ENCODE measurements around the gene QSOX1. TPM values are rescaled to one million over a fixed set of nuclear protein-coding genes. Genes with fewer than 3 reads are reported as not detected.

Gene QSOX1
- total and polyA plus RNA-seq, 2 experiments from 2014 or later: 225 to 257 TPM

DNA sequence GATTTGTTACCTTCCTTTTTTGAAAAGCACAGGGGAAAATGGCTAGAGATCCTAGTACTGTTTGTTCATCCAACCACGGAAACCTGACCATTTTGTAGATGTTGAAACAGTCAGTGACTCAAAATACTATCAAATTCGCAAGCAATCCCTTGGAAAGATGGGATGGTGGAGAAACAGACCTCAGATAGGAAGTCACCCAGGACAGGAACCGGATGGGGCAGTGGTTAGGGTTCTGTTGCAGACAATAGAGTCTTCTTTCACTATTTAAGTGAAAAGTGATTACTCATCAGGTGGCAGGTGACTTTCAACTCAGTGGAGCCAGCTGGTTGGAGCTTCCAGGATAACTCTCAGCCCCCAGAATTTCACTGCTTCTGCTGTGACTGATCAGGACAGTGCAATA lies 92.4 kb downstream of the QSOX1 start:
- H3K4me1 ChIP-seq (ENCODE audit: insufficient read depth): no peaks in the 10 kb centered on the region
- H2AFZ ChIP-seq: no peak overlapping the region
- H3K79me2 ChIP-seq: no peaks in the 10 kb centered on the region
- H3K4me2 ChIP-seq: no peak overlapping the region
- H4K20me1 ChIP-seq (ENCODE audit: insufficient read depth, poor library complexity, severe bottlenecking): no peaks in the 10 kb centered on the region
- TF ChIP-seq, protein P1, sequence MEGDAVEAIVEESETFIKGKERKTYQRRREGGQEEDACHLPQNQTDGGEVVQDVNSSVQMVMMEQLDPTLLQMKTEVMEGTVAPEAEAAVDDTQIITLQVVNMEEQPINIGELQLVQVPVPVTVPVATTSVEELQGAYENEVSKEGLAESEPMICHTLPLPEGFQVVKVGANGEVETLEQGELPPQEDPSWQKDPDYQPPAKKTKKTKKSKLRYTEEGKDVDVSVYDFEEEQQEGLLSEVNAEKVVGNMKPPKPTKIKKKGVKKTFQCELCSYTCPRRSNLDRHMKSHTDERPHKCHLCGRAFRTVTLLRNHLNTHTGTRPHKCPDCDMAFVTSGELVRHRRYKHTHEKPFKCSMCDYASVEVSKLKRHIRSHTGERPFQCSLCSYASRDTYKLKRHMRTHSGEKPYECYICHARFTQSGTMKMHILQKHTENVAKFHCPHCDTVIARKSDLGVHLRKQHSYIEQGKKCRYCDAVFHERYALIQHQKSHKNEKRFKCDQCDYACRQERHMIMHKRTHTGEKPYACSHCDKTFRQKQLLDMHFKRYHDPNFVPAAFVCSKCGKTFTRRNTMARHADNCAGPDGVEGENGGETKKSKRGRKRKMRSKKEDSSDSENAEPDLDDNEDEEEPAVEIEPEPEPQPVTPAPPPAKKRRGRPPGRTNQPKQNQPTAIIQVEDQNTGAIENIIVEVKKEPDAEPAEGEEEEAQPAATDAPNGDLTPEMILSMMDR (IDR thresholded peaks at IDR 0.05; ENCODE audit: poor library complexity): no peak
- TF ChIP-seq EZH2 (IDR thresholded peaks at IDR 0.05; ENCODE audit: borderline replicate concordance) (no peak), EZH2phosphoT487 (IDR thresholded peaks at IDR 0.05; ENCODE audit: low read depth, severe bottlenecking, unreplicated experiment) (no peak)
- no peak overlapping the region for H3K27ac ChIP-seq
- WGBS (ENCODE audit: low lambda C conversion rate, missing lambda C conversion rate): 88% methylated on average over 3 of the region's 3 CpGs
- no peaks in the 10 kb centered on the region for H3K9me2 ChIP-seq (replicated peaks; ENCODE audit: insufficient read depth)
- peaks cover 15% of the 10 kb centered on the region for H3K27me3 ChIP-seq
- DNase-seq (ENCODE audit: low spot score): no peak
- no peaks in the 10 kb centered on the region for H3K36me3 ChIP-seq (replicated peaks; ENCODE audit: insufficient read depth, low read depth)
- H3K4me3 ChIP-seq: no peak overlapping the region
- no peaks in the 10 kb centered on the region for H3K9me3 ChIP-seq (ENCODE audit: low read depth)

DNA sequence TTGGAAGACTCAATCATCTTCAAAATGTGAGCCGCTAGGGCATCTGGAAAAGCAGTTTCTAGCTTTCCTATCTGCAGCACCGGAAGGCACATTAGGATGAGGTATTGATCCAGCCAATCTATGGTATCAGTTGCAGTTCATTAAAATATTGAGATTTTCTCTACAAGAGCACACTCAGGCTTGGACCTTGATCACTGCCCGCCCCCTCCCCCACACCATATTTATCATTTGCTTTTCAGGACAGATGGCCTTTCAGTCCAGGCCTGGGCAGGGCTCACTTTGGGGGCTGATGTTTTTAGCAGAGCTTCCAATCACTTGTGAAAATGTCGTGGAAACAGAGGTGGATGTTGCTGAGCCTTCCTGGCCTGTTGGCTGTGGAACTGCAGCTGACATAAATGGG lies 92.9 kb downstream of the QSOX1 start:
- no peak for DNase-seq (ENCODE audit: low spot score)
- Histone ChIP-seq H3K9me3 (ENCODE audit: low read depth) (no peaks in the 10 kb centered on the region), H3K27me3 (peaks cover 10% of the 10 kb centered on the region), H3K79me2 (no peaks in the 10 kb centered on the region), H3K36me3 (replicated peaks; ENCODE audit: insufficient read depth, low read depth) (no peaks in the 10 kb centered on the region), H4K20me1 (ENCODE audit: insufficient read depth, poor library complexity, severe bottlenecking) (no peaks in the 10 kb centered on the region), H3K4me2 (no peak overlapping the region), H3K9me2 (replicated peaks; ENCODE audit: insufficient read depth) (no peaks in the 10 kb centered on the region), H3K27ac (no peak overlapping the region), H3K4me3 (no peak overlapping the region), H3K4me1 (ENCODE audit: insufficient read depth) (no peaks in the 10 kb centered on the region), H2AFZ (no peak overlapping the region)
- WGBS (ENCODE audit: low lambda C conversion rate, missing lambda C conversion rate): 84% methylated on average over 4 of the region's 4 CpGs
- TF ChIP-seq EZH2 (IDR thresholded peaks at IDR 0.05; ENCODE audit: borderline replicate concordance): no peak

DNA sequence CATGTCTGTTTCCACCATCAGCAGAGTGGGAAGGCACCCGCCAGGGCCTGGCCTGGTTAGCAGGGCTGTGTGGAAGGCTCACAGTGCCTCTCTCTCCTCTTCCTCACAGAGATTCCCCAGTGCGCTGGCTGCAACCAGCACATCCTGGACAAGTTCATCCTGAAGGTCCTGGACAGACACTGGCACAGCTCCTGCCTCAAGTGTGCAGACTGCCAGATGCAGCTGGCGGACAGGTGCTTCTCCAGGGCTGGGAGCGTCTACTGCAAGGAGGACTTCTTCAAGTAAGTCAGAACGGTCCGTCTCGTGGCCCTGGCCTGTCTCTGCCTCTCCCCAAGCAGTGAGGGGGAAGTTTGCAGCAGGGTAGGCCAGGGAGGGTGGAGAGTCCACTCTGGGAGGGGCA lies 93.5 kb downstream of the QSOX1 start:
- H3K36me3 ChIP-seq (replicated peaks; ENCODE audit: insufficient read depth, low read depth): no peaks in the 10 kb centered on the region
- no peaks in the 10 kb centered on the region for H4K20me1 ChIP-seq (ENCODE audit: insufficient read depth, poor library complexity, severe bottlenecking)
- no peak overlapping the region for H3K4me2 ChIP-seq
- H3K27me3 ChIP-seq: peaks cover 4% of the 10 kb centered on the region
- TF ChIP-seq, protein P1 (IDR thresholded peaks at IDR 0.05; ENCODE audit: poor library complexity): no peak
- TF ChIP-seq EZH2phosphoT487 (IDR thresholded peaks at IDR 0.05; ENCODE audit: low read depth, severe bottlenecking, unreplicated experiment) (no peak), EZH2 (IDR thresholded peaks at IDR 0.05; ENCODE audit: borderline replicate concordance) (no peak)
- no peaks in the 10 kb centered on the region for H3K79me2 ChIP-seq
- H3K9me2 ChIP-seq (replicated peaks; ENCODE audit: insufficient read depth): no peaks in the 10 kb centered on the region
- no peak overlapping the region for H3K27ac ChIP-seq
- 95% methylated on average over 7 of the region's 7 CpGs for WGBS (ENCODE audit: low lambda C conversion rate, missing lambda C conversion rate)
- H3K4me1 ChIP-seq (ENCODE audit: insufficient read depth): no peaks in the 10 kb centered on the region
- no peak for DNase-seq (ENCODE audit: low spot score)
- no peak overlapping the region for H2AFZ ChIP-seq
- H3K4me3 ChIP-seq: no peak overlapping the region
- H3K9me3 ChIP-seq (ENCODE audit: low read depth): no peaks in the 10 kb centered on the region

DNA sequence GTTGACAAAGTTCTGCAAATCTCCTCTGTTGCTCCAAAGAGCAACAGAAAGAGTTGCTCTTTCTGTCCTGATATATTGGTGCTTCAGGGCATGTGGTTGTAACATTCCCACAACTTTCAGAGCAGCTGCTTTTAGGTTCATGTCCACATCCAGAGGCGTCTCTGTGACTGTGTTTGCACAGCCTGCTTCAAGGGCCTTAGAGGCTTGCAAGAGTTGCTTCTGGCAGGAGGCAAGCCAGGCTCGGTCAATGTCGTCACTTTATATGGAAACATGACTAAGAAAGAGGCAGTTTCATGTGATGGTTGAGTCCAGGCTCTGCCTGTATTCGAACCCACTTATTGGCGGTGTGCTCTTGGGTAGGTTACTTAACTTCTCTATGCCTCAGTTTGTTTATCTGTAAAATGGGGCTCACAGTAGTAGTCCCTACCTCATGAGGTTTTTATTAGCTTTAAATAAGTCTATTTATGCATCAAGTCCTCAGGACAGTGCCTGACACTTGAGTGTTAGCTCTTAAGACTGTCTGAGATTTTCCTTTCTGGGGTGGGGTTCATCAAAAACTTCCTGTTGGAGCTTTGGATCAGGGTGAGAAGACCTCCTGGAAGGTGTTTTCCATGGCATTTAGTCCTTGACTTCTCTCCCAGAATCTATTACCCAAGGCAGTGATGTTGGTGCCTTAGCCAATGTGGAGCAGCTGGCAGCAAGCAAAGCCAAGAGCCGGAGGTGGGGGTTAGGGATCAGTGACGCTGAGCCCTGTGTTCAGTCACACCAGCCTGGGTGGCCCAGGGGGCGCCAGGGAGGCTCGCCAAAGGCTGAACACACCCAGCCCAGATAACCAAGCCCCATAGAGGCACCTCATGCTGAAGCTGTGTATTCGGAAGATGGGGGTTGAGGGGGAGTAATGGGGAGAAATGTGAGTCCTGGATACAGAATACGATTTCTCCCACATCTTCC lies 94.3 kb downstream of the QSOX1 start:
- Histone ChIP-seq H3K4me2 (no peak overlapping the region), H4K20me1 (ENCODE audit: insufficient read depth, poor library complexity, severe bottlenecking) (no peaks in the 10 kb centered on the region), H3K9me2 (replicated peaks; ENCODE audit: insufficient read depth) (no peaks in the 10 kb centered on the region), H3K9me3 (ENCODE audit: low read depth) (no peaks in the 10 kb centered on the region), H2AFZ (no peak overlapping the region), H3K36me3 (replicated peaks; ENCODE audit: insufficient read depth, low read depth) (no peaks in the 10 kb centered on the region), H3K27ac (no peak overlapping the region), H3K27me3 (peaks cover 3% of the 10 kb centered on the region), H3K4me1 (ENCODE audit: insufficient read depth) (no peaks in the 10 kb centered on the region), H3K79me2 (no peaks in the 10 kb centered on the region), H3K4me3 (no peak overlapping the region)
- 67% methylated on average over 11 of the region's 11 CpGs for WGBS (ENCODE audit: low lambda C conversion rate, missing lambda C conversion rate)
- DNase-seq (ENCODE audit: low spot score): no peak
- TF ChIP-seq, protein P1 (IDR thresholded peaks at IDR 0.05; ENCODE audit: poor library complexity): no peak
- TF ChIP-seq EZH2phosphoT487 (IDR thresholded peaks at IDR 0.05; ENCODE audit: low read depth, severe bottlenecking, unreplicated experiment): no peak
- no peak for TF ChIP-seq EZH2 (IDR thresholded peaks at IDR 0.05; ENCODE audit: borderline replicate concordance)

All from hepatocyte (in vitro differentiated cells).